Psoas muscle (tissue), 8 donors: ENCODE data around the gene CRIP1. TPM values are rescaled to one million over a fixed set of nuclear protein-coding genes. Genes with fewer than 3 reads are reported as not detected.

Source experiments
- ATAC-seq, 4 donors: fragments of 200-7000 bp; cut with Tn5 transposase; one replicate each; pipeline ENCODE4 v1.9.1; 2020; ENCODE audit warnings: moderate library complexity in 3 of 4, mild to moderate bottlenecking in 2 of 4
- DNase-seq, 2 donors: peaks; one replicate each; pipeline ENCODE4 v3.0.0-alpha.2; 2020
- H3K27ac ChIP-seq: fragments of 200-600 bp; one replicate; pipeline ENCODE4 v1.8.0; 2022
- H3K27me3 ChIP-seq, 3 donors: fragments of 200-600 bp in 1 of 3; one replicate each; pipeline versions ENCODE4 v1.6.1 to v1.8.0; 2013 to 2022; ENCODE audit warnings: low read length in 2 of 3, mild to moderate bottlenecking in 2 of 3, moderate library complexity in 1 of 3; ENCODE audit not compliant: insufficient read depth in 3 of 3
- H3K36me3 ChIP-seq, 2 donors: fragments of 200-600 bp in 1 of 2; one replicate each; pipeline versions ENCODE4 v1.6.1 to v1.8.0; 2013 to 2022; ENCODE audit warnings: low read depth in 1 of 2, mild to moderate bottlenecking in 1 of 2, moderate library complexity in 1 of 2; ENCODE audit not compliant: insufficient read depth in 1 of 2
- H3K4me1 ChIP-seq: fragments of 200-600 bp; one replicate; pipeline ENCODE4 v1.8.0; 2022
- H3K4me3 ChIP-seq: fragments of 200-600 bp; one replicate; pipeline ENCODE4 v1.8.0; 2022; ENCODE audit warnings: mild to moderate bottlenecking
- H3K9me3 ChIP-seq: fragments of 200-600 bp; one replicate; pipeline ENCODE4 v1.8.0; 2022
- WGBS, 3 donors: extraction: QIAGEN DNeasy Blood & Tissue Kit; methylation state at CpG; one replicate each; pipeline versions ENCODE4 v1.1.6 to v1.1.7; 2013; 5-methylcytosine and 5-hydroxymethylcytosine counted together
- intact Hi-C, 2 donors: fragments of 100-400 bp; cut with DNase I; formaldehyde crosslinking; loops; one replicate each; pipeline versions ENCODE4 v1.11.0 to v1.14.2; 2022
- polyA plus RNA-seq, 3 donors: library from polyadenylated mRNA; stranded (reverse); fragments of 200-250 nt; gene quantifications; one replicate each; pipeline ENCODE4 v1.2.3, GENCODE V29; 2013
- total RNA-seq, 4 donors: library from RNA; stranded (reverse); fragmentation: NEBNext Ultra II Directional in 2 of 4; extraction: Animal tissue kit (Norgen Biotek cat#: 25700) in 2 of 4; gene quantifications; one replicate each; pipeline versions ENCODE4 v1.2.1 to v1.2.4, GENCODE V29; 2021 to 2023
- TF ChIP-seq, protein P1 (sequence below): fragments of 200-600 bp; IDR thresholded peaks from one replicate; pipeline ENCODE4 v1.8.0; 2022; ENCODE audit warnings: antibody characterized with exemption
- donor health status: healthy with polysubstance abuse.
- donor health status: DM: no; HTN: no; CAD: no; lungs with moderate emphysema.
- donor health status: Bipolar disorder and iron deficiency.
- donor health status: healthy.
- donor health status: DM: yes; HTN: yes; CAD: no.
- donor health status: DM: no; HTN: no; CAD: no.
- donor health status: DM: no; HTN: no; CAD: no.
- donor health status: DM: yes; HTN: yes; CAD: no.

The CRIP1 gene
- total and polyA plus RNA-seq, 7 donors: 11.5 to 27.2 (median 17.5) TPM

GRCh38 chr14:105508601-105509000 lies 21.9 kb downstream of the CRIP1 start:
- H3K27me3 ChIP-seq: peaks cover 0 to 28% (median 1%) of the 10 kb centered on the region in 3 donors

DNA sequence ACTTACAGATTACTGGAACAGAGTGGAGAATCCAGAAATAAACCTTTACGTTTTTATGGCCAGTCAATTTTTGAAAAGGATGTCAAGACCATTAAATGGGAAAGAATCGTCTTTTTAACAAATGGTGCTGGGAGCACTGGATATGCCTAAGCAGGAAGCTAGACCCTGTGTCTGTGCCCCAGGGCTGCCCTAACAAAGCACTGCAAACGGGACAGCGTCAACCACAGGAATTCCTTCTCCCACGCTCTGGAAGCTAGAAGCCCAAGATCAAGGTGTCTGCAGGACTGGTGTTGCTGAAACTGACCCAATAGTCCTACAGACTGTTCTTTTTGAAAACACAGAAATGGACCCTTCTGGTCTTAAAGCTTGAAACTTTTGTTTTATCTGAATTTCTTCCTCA lies 30.4 kb downstream of the CRIP1 start:
- DNase-seq (peak in 1 of 2 donors; percentile 12), ATAC-seq (no peak)
- H3K4me1 ChIP-seq: no peaks in the 10 kb centered on the region
- intact Hi-C loops: no loop called here
- no peaks in the 10 kb centered on the region for H3K9me3 ChIP-seq
- TF ChIP-seq, protein P1, sequence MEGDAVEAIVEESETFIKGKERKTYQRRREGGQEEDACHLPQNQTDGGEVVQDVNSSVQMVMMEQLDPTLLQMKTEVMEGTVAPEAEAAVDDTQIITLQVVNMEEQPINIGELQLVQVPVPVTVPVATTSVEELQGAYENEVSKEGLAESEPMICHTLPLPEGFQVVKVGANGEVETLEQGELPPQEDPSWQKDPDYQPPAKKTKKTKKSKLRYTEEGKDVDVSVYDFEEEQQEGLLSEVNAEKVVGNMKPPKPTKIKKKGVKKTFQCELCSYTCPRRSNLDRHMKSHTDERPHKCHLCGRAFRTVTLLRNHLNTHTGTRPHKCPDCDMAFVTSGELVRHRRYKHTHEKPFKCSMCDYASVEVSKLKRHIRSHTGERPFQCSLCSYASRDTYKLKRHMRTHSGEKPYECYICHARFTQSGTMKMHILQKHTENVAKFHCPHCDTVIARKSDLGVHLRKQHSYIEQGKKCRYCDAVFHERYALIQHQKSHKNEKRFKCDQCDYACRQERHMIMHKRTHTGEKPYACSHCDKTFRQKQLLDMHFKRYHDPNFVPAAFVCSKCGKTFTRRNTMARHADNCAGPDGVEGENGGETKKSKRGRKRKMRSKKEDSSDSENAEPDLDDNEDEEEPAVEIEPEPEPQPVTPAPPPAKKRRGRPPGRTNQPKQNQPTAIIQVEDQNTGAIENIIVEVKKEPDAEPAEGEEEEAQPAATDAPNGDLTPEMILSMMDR: no peak
- H3K27ac ChIP-seq: no peak overlapping the region
- 50 to 63% (median 58%) methylated on average over 5 of the region's 5 CpGs for WGBS, 3 donors
- no peak overlapping the region for H3K4me3 ChIP-seq
- peaks cover 0 to 34% (median 5%) of the 10 kb centered on the region in 3 donors for H3K27me3 ChIP-seq
- H3K36me3 ChIP-seq: no peaks in the 10 kb centered on the region

More at GRCh38 chr14:105508601-105509000, 21.9 kb downstream of the CRIP1 start:
- 86 to 90% (median 89%) methylated on average over 12 of the region's 12 CpGs for WGBS, 3 donors
- intact Hi-C loops: no loop called here
- Histone ChIP-seq H3K9me3 (no peaks in the 10 kb centered on the region), H3K4me1 (no peaks in the 10 kb centered on the region), H3K36me3 (no peaks in the 10 kb centered on the region), H3K4me3 (no peak overlapping the region), H3K27ac (no peak overlapping the region)
- ATAC-seq (no peak), DNase-seq (peak in 1 of 2 donors; percentile 43)
- TF ChIP-seq, protein P1: no peak

DNA sequence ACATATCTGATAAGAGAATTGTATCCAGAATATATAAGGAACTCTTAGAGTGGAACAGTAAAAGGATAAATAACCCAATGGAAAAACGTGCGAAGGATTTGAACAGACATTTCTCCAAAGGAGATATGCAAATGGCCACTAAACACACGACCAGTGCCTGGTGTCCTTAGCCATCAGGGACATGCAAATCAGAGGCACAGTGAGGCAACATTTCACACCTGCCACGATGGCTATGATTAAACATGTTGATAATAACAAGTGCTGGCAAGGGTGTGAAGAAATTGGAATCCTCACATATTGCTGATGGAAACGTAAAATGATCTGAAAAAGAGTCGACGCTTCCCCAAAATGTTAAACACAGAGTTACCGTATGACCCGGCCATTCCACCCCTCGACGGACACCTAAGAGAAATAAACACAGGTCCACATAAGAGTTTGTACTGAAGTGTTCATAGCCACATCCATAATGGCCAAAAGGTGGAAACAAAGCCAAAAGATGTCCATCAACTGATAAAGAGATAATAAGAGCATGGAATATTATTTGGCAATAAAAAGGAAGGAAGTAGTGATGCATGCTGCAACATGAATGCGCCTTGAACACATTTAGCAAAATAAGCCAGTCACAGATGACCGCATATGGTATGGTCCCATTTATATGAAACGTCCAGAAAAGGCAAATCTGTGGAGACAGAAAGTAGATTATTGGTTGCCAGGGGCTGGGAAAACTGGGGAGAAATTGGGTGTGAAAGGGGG lies 33.4 kb downstream of the CRIP1 start:
- intact Hi-C loops: loop anchor here in 1 of 2 donors (10.0 kb wide), 1 partner anchor 75 kb away; no protein-coding TSS in a partner anchor
- no peaks in the 10 kb centered on the region for H3K36me3 ChIP-seq
- DNase-seq (peak in 1 of 2 donors; percentile 5), ATAC-seq (no peak)
- H3K4me3 ChIP-seq: no peak overlapping the region
- no peaks in the 10 kb centered on the region for H3K9me3 ChIP-seq
- TF ChIP-seq, protein P1: no peak
- 61 to 64% (median 62%) methylated on average over 14 of the region's 14 CpGs for WGBS, 3 donors
- H3K27me3 ChIP-seq: peaks cover 0 to 28% (median 4%) of the 10 kb centered on the region in 3 donors
- no peak overlapping the region for H3K27ac ChIP-seq
- H3K4me1 ChIP-seq: no peaks in the 10 kb centered on the region

DNA sequence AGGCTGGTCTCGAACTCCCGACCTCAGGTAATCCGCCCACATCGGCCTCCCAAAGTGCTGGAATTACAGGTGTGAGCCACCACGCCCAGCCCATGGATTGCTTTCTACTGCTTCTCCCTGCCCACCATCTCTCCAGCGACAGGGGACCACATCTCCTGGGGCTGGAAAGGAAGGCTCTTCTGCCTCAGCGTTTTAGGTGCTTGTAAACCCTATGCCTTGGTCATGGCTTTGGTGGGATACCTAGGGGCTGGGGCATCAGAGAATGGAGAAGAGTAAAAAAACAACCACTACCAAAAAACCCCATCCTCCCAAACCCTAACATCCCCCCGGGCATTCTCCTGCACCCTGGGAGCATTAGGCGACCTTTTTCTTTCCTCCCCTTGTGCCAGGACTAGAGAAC lies 38.6 kb downstream of the CRIP1 start:
- Histone ChIP-seq H3K4me3 (no peak overlapping the region), H3K4me1 (peaks cover 17% of the 10 kb centered on the region), H3K27me3 (peaks cover 0 to 55% (median 10%) of the 10 kb centered on the region in 3 donors), H3K27ac (no peak overlapping the region), H3K9me3 (no peaks in the 10 kb centered on the region), H3K36me3 (no peaks in the 10 kb centered on the region)
- TF ChIP-seq, protein P1: no peak
- DNase-seq: peak in 1 of 2 donors; percentile 5
- 88 to 90% (median 89%) methylated on average over 9 of the region's 9 CpGs for WGBS, 3 donors
- intact Hi-C loops: loop anchor here (5.0 to 10.0 kb wide), 2 partner anchors 33 to 81 kb away; partner anchors contain the start of gene TEDC1 (in 1 of the 2)
- ATAC-seq: no peak
